ENCODE measurements around the gene TMEM141.

GRCh38 chr9:136831002-136831719 is 40.0 kb downstream of the TMEM141 start:
- TF ChIP-seq CTCF (IDR thresholded peaks at IDR 0.05), result no peak
- TF ChIP-seq POLR2AphosphoS5 (IDR thresholded peaks at IDR 0.05), result no peak
- no peak for TF ChIP-seq POLR2A (IDR thresholded peaks at IDR 0.05)

Measured in suprapubic skin (tissue), 4 donors.